GM12892 (cell line): Measurements from ENCODE around the gene FURIN.
"Not testable (repeated sequence)": the region's sequence is repeated elsewhere in the genome, so short reads cannot be mapped to it uniquely, and the experiment has no call there.

Experiments
- POLR2A ChIP-seq: IDR thresholded peaks from 2 replicates; pipeline ENCODE4 v1.6.1; 2011; ENCODE audit warnings: low read depth, low read length, control low read depth
- POLR2AphosphoS5 ChIP-seq: IDR thresholded peaks from 2 replicates; pipeline ENCODE4 v1.6.1; 2011; ENCODE audit warnings: low read depth, low read length, control low read depth
- TAF1 ChIP-seq: IDR thresholded peaks from 2 replicates; pipeline ENCODE4 v1.6.1; 2011; ENCODE audit warnings: low read depth, mild to moderate bottlenecking, control low read depth, low read length, borderline replicate concordance

DNA sequence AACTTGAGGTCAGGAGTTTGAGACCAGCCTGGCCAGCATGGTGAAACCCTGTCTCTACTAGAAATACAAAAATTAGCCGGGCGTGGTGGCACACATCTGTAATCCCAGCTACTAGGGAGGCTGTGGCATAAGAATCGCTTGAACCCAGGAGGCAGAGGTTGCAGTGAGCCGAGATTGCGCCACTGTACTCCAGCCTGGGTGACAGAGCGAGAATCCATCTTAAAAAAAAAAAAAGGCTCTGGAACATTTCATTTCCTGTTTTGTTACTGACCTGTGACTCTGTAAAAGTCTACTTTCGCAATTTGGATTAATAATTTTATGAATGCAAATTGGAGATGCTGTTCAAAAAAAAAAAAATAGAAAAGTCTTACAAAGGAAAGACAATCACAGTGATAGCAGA is 59.7 kb downstream of the FURIN start:
- not testable (repeated sequence) for TF ChIP-seq POLR2A, TAF1, POLR2AphosphoS5
